GM20431 (cell line): ENCODE results near the gene TRPM3.

Experiments
- in situ Hi-C: fragments of 300-500 bp; cut with MseI, MboI; formaldehyde crosslinking; loops from one replicate; pipeline ENCODE4 v1.15.0; 2020; ENCODE audit warnings: low sequenced_read_pairs; ENCODE audit not compliant: unreplicated experiment

The TRPM3 gene

DNA sequence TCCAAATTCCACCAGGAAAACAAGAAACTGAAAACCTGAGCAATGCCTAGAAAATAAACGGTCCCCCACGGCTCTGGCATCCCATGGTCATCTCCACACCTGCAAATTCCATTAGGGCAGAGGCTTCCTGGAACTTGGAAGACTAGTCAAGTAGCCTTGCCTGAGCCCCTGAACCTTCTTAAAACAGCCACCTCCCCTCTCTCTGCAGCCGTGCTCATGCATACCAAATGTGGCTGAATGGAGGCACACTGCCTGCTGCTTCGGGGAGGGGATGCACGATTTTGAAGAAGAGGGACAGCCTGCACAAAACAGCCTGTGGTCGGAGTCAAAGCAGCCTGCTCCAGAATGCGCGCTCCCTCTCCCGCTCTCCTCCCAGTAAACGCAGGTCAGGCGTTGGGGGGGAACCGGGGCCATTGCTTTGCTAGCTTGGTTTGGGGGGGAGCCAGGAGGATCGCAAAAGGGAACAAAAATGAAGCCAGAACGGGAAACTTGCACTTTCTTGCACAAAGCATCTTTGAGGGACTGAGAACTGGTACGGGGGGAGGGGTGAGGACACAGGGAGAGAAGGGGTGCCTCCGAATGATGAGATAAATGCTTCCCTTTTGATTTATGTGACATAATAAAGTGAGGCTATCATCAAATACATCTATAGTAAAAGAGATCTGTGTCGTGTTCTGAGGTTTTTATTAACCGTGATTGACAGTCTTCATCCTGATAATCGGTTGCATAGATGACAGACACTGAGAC is at the start of gene TRPM3:
Gene TRPM3, minus strand, starts transcription at position 347 of the 747 bp plus-strand sequence. Its CDS starts 267 bp downstream, at position 80.
- in situ Hi-C loops = no loop called here

DNA sequence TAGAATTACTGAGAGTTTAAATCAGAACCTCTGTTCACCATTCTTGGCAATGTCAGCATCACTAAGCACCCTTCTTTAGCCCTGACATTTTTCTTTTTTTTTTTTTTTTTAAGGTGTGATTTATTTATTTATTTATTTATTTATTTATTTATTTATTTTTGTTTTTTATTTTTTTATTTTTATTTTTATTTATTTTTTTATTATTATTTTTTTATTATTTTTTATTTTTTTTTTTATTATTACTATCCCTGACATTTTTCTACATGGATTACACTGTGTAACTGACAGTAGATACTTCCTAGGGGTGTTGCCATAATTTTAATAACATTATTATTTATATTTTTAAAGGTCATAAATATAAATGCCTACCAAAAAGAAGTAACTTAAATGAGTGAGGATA is 47.0 kb upstream of the TRPM3 start:
- in situ Hi-C loops = no loop called here

GRCh38 chr9:71162126-71162525 is 40.7 kb upstream of the TRPM3 start:
- in situ Hi-C loops = no loop called here

- in situ Hi-C loops = no loop called here
These were observed 36.3 kb upstream of the TRPM3 start for GRCh38 chr9:71157731-71158130.

- in situ Hi-C loops = no loop called here
These were observed 25.9 kb upstream of the TRPM3 start for GRCh38 chr9:71147368-71147767.

- in situ Hi-C loops = no loop called here
These were observed 25.1 kb upstream of the TRPM3 start for GRCh38 chr9:71146511-71146910.

DNA sequence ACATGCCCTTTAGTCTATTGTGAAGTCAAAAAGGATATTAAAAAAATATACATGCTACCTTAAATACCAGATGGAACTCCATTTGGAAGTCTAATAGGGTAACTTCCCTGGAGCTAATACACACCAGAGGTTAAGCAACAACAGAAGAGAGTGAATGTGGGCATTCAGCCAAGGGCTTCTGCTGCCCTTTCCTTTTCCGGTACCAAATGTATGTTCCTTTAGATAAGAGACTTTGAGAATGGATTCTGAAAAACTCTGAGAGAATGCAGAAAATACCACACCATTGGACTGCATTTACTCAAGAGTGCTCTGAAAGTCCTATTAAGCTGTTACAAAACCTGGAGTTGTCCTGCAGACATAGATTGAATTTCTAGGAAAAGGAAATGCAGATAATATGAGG is 23.8 kb upstream of the TRPM3 start:
- in situ Hi-C loops = no loop called here

DNA sequence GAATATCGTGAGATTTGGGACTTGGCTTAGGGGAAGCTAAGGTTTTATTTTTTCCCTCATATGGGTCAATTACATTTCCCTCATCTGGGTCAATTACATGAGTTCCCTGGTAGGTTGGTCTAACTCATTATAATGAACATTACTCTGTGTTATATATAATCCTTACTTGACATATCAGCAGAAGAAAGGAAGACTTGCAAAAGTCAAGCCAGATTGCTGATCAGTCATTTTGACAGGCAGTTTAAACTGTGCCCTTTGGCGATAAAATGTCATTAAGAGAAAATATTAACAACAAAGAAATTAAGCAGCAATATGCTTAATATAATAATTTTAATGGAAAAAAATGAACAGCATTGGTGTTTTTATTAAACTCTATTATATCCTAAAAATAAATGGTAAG is 23.1 kb upstream of the TRPM3 start:
- in situ Hi-C loops = no loop called here

GRCh38 chr9:71136696-71137095 is 15.3 kb upstream of the TRPM3 start:
- in situ Hi-C loops = no loop called here

DNA sequence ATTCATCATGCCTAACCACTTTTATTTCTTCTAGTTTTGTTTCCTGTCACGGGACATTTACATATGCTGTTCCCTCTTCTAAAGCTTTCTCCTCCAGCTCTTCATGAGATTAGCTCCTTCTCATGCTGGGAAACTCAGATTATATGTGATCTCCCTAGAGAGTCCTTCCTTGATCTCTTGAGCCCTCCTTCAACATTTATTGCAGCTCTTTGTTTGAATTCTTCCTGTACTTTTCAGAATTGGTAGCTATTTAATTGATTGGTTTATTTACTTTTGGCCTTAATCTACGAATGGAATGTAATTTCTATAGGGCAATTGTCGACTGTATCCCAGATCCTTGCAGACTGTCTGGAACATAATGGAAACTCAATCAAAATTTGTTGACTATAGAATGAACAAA is 9.7 kb upstream of the TRPM3 start:
- in situ Hi-C loops = no loop called here

- in situ Hi-C loops = no loop called here
These were observed 9.1 kb upstream of the TRPM3 start for GRCh38 chr9:71130521-71130920.

DNA sequence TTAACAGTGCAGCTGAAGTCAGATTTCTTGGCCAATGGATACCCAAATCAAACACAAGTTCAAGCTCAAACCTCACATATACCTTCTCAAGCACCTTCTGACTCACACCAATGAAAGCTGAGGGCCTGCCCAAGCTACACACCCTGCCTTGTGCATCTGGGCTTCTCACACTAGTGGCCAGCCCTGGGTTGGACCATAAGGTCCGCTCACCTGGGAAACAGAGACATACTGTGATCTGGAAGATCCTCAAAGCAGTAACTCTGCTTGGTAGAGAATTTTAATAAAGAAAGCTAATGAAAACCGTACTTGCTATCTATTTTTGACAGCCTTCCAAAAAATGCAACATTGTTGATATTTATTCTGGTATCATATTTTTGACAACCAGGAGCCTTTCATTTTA is 7.4 kb upstream of the TRPM3 start:
- in situ Hi-C loops = no loop called here

DNA sequence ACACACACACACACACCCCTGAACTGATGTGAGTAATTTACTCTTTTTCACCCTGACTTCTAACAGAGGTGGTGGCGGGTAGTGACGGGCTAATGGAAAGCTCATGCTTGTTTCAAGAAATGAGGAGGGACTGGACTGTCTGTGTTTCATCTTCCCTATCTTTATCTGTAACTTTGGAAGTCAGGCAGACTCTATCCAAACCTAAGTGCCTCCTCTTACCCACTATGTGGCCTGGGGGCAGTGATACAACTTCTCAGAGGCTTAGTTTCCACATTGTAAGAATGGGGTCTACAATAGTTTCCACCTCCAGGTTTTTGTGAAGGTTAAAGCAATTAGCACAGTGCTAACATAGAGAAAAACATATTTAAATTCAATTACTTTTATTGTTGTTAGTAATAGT is 5.9 kb upstream of the TRPM3 start:
- in situ Hi-C loops = no loop called here

- in situ Hi-C loops = no loop called here
These were observed 1.0 kb upstream of the TRPM3 start for GRCh38 chr9:71122421-71122820.

GRCh38 chr9:71122022-71122275 is 528 bp upstream of the TRPM3 start:
- in situ Hi-C loops = no loop called here

- in situ Hi-C loops = no loop called here
These were observed 747 bp downstream of the TRPM3 start for GRCh38 chr9:71120501-71121247.

- in situ Hi-C loops = no loop called here
These were observed 1.7 kb downstream of the TRPM3 start for GRCh38 chr9:71119746-71120145.

- in situ Hi-C loops = no loop called here
These were observed 3.1 kb downstream of the TRPM3 start for GRCh38 chr9:71118324-71118723.

DNA sequence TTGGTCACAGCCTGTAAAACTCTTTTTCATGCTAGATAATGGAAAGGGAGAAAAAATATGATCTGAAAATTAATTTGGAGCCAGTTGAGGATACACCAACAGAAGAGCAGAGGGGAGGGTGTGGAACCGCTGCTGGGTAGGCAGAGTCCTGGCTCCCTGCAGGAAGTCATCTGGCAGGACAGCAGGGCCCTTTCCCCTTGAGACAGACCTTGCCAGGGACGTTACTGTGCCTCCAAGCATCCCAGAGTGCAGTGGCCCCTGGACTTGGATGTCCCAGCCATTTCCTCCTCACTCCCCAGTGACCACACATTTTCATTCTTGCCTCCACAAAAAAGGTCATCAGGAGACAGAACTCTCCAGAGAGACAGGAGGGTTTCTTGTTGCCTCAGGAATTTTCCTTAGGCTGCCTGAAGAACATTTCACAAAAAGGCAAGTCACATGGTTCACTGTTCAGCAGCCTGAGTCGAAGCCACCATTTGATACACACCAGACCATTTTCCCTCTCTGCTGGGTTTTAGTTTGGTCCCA is 5.9 kb downstream of the TRPM3 start:
- in situ Hi-C loops = no loop called here

DNA sequence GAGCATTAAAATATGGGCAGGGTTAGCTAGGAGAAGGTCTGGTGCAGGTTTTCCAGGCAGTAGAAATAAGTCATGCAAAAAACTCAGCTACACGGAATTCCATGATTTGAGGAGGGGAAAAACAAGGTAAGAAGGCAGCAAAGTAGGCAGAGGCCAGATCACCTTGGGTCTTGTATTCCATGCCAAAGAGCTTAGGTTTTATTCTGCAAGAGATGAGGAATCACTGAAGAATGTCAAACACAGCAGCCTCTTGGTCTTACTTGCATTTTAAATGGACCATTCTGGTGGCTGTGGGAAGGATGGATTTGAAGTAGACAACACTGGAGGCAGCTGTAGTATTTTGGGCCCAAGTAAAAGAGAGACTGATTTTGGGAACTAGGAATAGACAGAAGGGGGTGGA is 8.6 kb downstream of the TRPM3 start:
- in situ Hi-C loops = no loop called here

DNA sequence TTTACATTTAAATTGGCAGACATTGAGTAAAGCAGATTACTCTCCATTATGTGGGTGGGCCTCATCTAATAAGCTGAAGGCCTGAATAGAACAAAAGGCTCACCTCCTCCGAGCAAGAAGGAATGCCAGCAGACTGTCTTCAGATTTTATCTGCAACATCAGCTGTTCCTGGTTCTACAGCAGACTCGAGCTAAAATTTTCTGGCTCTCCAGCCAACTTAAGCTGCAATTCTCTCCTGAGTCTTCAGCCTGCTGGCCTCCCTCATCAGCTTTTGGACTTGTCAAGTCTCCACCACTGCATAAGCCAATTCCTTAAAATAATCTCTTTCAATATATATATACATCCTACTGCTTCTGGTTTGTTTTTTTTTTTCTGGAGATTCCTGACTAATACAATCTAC is 12.5 kb downstream of the TRPM3 start:
- in situ Hi-C loops = no loop called here

GRCh38 chr9:71106992-71107391 is 14.4 kb downstream of the TRPM3 start:
- in situ Hi-C loops = no loop called here
